CD14-positive monocyte (primary cell): Measurements from ENCODE around the gene CACNB4. TPM values are rescaled to one million over a fixed set of nuclear protein-coding genes. Genes with fewer than 3 reads are reported as not detected.

ENCODE experiments used
- DNase-seq, 3 donors: peaks; one replicate each; pipeline ENCODE4 v3.0.0-alpha.2; 2011 to 2022
- H2AFZ ChIP-seq: 2 replicates; pipeline ENCODE4 v1.6.0; 2012; ENCODE audit warnings: mild to moderate bottlenecking, low read depth, low read length, inconsistent platforms; ENCODE audit not compliant: insufficient read depth, poor library complexity, severe bottlenecking
- H3K27ac ChIP-seq, 2 donors: 1 replicate in 1 of 2; 2 replicates in 1 of 2; pipeline ENCODE4 v1.5.1; 2012 to 2013; ENCODE audit warnings: low read length in 2 of 2, control low read depth in 1 of 2, inconsistent platforms in 1 of 2, low read depth in 1 of 2, mild to moderate bottlenecking in 1 of 2
- H3K27me3 ChIP-seq, 2 donors: one replicate each; pipeline versions ENCODE4 v1.6.0 to v1.6.1; 2011 to 2013; ENCODE audit warnings: low read length in 2 of 2; ENCODE audit not compliant: control insufficient read depth in 2 of 2, insufficient read depth in 2 of 2
- H3K36me3 ChIP-seq, 2 donors: replicated peaks in 1 of 2; 1 replicate in 1 of 2; 2 replicates in 1 of 2; pipeline versions ENCODE4 v1.5.1 to v1.6.1; 2012 to 2013; ENCODE audit warnings: low read length in 2 of 2, control low read depth in 1 of 2, inconsistent platforms in 1 of 2, mild to moderate bottlenecking in 1 of 2; ENCODE audit not compliant: insufficient read depth in 2 of 2, control insufficient read depth in 1 of 2
- H3K4me1 ChIP-seq, 2 donors: 1 replicate in 1 of 2; 2 replicates in 1 of 2; pipeline versions ENCODE4 v1.5.1 to v1.6.1; 2012 to 2013; ENCODE audit warnings: low read length in 2 of 2, control low read depth in 1 of 2, inconsistent platforms in 1 of 2, mild to moderate bottlenecking in 1 of 2, moderate library complexity in 1 of 2; ENCODE audit not compliant: insufficient read depth in 2 of 2, control insufficient read depth in 1 of 2
- H3K4me2 ChIP-seq: replicated peaks from 2 replicates; pipeline ENCODE3; 2012; ENCODE audit warnings: low read length, moderate library complexity, mild to moderate bottlenecking; ENCODE audit not compliant: poor library complexity, severe bottlenecking; ENCODE audit errors: extremely low read depth
- H3K4me3 ChIP-seq, 3 experiments: fragments of 200-600 bp in 1 of 3; sonication (generic) in 1 of 3; replicated peaks in 1 of 3; 1 replicate in 2 of 3; 2 replicates in 1 of 3; pipeline ENCODE4 v1.5.1; 2011 to 2013; ENCODE audit warnings: low read length in 3 of 3, mild to moderate bottlenecking in 3 of 3, control low read depth in 2 of 3, low read depth in 2 of 3, inconsistent platforms in 1 of 3, moderate library complexity in 1 of 3
- H3K79me2 ChIP-seq: 2 replicates; pipeline ENCODE4 v1.6.0; 2012; ENCODE audit warnings: mild to moderate bottlenecking, control low read depth, inconsistent platforms, low read length, moderate library complexity; ENCODE audit not compliant: insufficient read depth
- H3K9ac ChIP-seq: 2 replicates; pipeline ENCODE4 v1.6.0; 2017; ENCODE audit warnings: low read length, mild to moderate bottlenecking; ENCODE audit not compliant: insufficient read depth, poor library complexity, severe bottlenecking
- H3K9me3 ChIP-seq, 2 donors: replicated peaks in 1 of 2; 1 replicate in 1 of 2; 2 replicates in 1 of 2; pipeline versions ENCODE4 v1.5.1 to v1.6.1; 2012 to 2013; ENCODE audit warnings: low read length in 2 of 2, control low read depth in 1 of 2; ENCODE audit not compliant: control insufficient read depth in 1 of 2, insufficient read depth in 1 of 2
- H4K20me1 ChIP-seq: 2 replicates; pipeline ENCODE4 v1.6.0; 2012; ENCODE audit warnings: mild to moderate bottlenecking, low read length, control low read depth, moderate library complexity; ENCODE audit not compliant: insufficient read depth
- H3K27ac Mint-ChIP-seq, 7 donors: one replicate each; pipeline ENCODE4 v1.8.0; 2020; ENCODE audit warnings: mild to moderate bottlenecking in 7 of 7, mixed read lengths in 7 of 7, moderate library complexity in 6 of 7, inconsistent platforms in 2 of 7
- H3K27me3 Mint-ChIP-seq, 3 donors: one replicate each; pipeline ENCODE4 v1.8.0; 2021 to 2022; ENCODE audit warnings: low read depth in 3 of 3, mild to moderate bottlenecking in 3 of 3, mixed read lengths in 3 of 3, moderate library complexity in 3 of 3, inconsistent platforms in 1 of 3
- H3K36me3 Mint-ChIP-seq, 2 donors: one replicate each; pipeline ENCODE4 v1.8.0; 2020; ENCODE audit warnings: mixed read lengths in 2 of 2, inconsistent platforms in 1 of 2, mild to moderate bottlenecking in 1 of 2
- H3K4me1 Mint-ChIP-seq: one replicate; pipeline ENCODE4 v1.8.0; 2020; ENCODE audit warnings: mild to moderate bottlenecking, mixed read lengths
- H3K4me3 Mint-ChIP-seq, 2 donors: one replicate each; pipeline ENCODE4 v1.8.0; 2020; ENCODE audit warnings: mild to moderate bottlenecking in 2 of 2, mixed read lengths in 2 of 2, moderate library complexity in 1 of 2
- H3K9me3 Mint-ChIP-seq, 7 donors: one replicate each; pipeline ENCODE4 v1.8.0; 2020 to 2022; ENCODE audit warnings: mixed read lengths in 7 of 7, mild to moderate bottlenecking in 6 of 7, moderate library complexity in 6 of 7, inconsistent platforms in 2 of 7
- WGBS: methylation state at CpG from one replicate; pipeline ENCODE4 v1.1.5; 2013; ENCODE audit warnings: missing lambda C conversion rate; ENCODE audit not compliant: insufficient coverage; 5-methylcytosine and 5-hydroxymethylcytosine counted together
- intact Hi-C, 2 donors: fragments of 100-400 bp; cut with micrococcal nuclease; formaldehyde crosslinking; loops; one replicate each; pipeline versions ENCODE4 v1.15.0 to v1.15.1; 2023
- polyA plus RNA-seq, 3 donors: library from polyadenylated mRNA; depleted of rRNA in 1 of 3; unstranded in 2 of 3; stranded (reverse) in 1 of 3; fragments of 300-500 nt in 2 of 3; fragments of >200 nt in 1 of 3; fragmentation: Illumina TruSeq in 2 of 3; gene quantifications; 1 replicate in 2 of 3; 2 replicates in 1 of 3; pipeline ENCODE4 v1.2.3, GENCODE V29; 2012 to 2021
- TF ChIP-seq, protein P1 (sequence below): fragments of 200-600 bp; IDR thresholded peaks from one replicate; pipeline ENCODE4 v1.8.0; 2022; ENCODE audit warnings: antibody characterized with exemption, mild to moderate bottlenecking

CACNB4 gene
- polyA plus RNA-seq, 3 donors, result 0.44 to 1.9 (median 1.1) TPM

DNA sequence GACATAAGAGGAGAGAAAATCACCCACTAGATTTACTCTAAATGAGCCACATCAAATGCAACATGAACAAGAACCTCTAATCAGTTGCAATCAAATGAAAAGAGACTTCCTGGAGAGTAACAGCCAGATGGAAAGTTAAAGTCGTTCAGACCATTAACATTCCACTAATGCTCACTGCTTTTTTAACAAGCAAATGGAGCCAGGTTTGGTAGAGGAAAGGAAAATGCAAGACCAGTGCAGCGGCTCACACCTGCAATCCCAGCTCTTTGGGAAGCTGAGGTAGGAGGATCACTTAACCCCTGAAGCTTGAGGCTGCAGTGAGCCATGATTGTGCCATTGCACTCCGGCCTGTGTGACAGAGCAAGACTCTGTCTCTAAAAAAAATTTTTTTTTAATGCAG lies 48.5 kb downstream of the CACNB4 start:
- no peak overlapping the region for H3K9ac ChIP-seq
- no peak overlapping the region for H2AFZ ChIP-seq
- H3K4me2 ChIP-seq, result no peak overlapping the region
- 83% methylated on average over 1 of the region's 3 CpGs for WGBS
- H3K79me2 ChIP-seq, result no peaks in the 10 kb centered on the region
- TF ChIP-seq, protein P1, sequence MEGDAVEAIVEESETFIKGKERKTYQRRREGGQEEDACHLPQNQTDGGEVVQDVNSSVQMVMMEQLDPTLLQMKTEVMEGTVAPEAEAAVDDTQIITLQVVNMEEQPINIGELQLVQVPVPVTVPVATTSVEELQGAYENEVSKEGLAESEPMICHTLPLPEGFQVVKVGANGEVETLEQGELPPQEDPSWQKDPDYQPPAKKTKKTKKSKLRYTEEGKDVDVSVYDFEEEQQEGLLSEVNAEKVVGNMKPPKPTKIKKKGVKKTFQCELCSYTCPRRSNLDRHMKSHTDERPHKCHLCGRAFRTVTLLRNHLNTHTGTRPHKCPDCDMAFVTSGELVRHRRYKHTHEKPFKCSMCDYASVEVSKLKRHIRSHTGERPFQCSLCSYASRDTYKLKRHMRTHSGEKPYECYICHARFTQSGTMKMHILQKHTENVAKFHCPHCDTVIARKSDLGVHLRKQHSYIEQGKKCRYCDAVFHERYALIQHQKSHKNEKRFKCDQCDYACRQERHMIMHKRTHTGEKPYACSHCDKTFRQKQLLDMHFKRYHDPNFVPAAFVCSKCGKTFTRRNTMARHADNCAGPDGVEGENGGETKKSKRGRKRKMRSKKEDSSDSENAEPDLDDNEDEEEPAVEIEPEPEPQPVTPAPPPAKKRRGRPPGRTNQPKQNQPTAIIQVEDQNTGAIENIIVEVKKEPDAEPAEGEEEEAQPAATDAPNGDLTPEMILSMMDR, result no peak
- no peaks in the 10 kb centered on the region for H3K9me3 Mint-ChIP-seq
- no peak overlapping the region for H3K27ac ChIP-seq
- no peaks in the 10 kb centered on the region for H3K27me3 ChIP-seq
- no peak overlapping the region for H3K4me3 Mint-ChIP-seq
- peaks cover 0 to 6% (median 0%) of the 10 kb centered on the region in 3 donors for H3K27me3 Mint-ChIP-seq
- H3K36me3 Mint-ChIP-seq, result no peaks in the 10 kb centered on the region
- H3K9me3 ChIP-seq, result no peaks in the 10 kb centered on the region
- peaks cover 69 to 70% of the 10 kb centered on the region in 2 donors for H3K4me1 ChIP-seq
- peaks cover 66% of the 10 kb centered on the region for H3K4me1 Mint-ChIP-seq
- H3K36me3 ChIP-seq, result no peaks in the 10 kb centered on the region
- intact Hi-C loops, result no loop called here
- DNase-seq, result no peak
- no peak overlapping the region for H3K4me3 ChIP-seq
- no peak overlapping the region for H3K27ac Mint-ChIP-seq
- H4K20me1 ChIP-seq, result no peaks in the 10 kb centered on the region

DNA sequence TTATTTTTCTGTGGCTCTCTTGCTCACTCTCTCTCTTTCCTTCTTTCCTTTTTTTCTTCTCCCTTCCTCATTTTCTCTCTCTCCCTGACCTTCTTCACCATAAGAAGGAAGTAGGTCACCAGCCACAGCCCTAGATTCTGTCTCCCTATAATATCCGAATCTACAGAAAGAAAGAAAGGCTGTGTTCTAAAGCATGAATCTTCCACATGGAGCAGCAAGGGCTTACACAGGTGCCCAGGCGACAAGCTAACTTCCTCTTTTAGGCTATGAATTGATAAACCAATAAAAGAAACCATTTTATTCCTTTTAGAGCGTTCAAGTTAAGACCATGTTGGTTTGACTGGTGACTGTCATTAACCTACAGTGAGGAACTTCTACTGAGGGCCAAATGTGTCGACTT lies 49.3 kb downstream of the CACNB4 start:
- peak overlapping the region in 1 of 3 experiments; percentile 49 for H3K4me3 ChIP-seq
- H3K27me3 Mint-ChIP-seq, result peaks cover 0 to 2% (median 0%) of the 10 kb centered on the region in 3 donors
- H3K27ac Mint-ChIP-seq, result peak overlapping the region; percentile 0 to 83 (median 47)
- H3K4me3 Mint-ChIP-seq, result peak overlapping the region; percentile 17 to 79
- peaks cover 61 to 62% of the 10 kb centered on the region in 2 donors for H3K4me1 ChIP-seq
- no peaks in the 10 kb centered on the region for H3K9me3 Mint-ChIP-seq
- no peaks in the 10 kb centered on the region for H3K36me3 Mint-ChIP-seq
- WGBS, result no CpG with 5 or more reads among the region's 4 CpGs
- intact Hi-C loops, result loop anchor here in 1 of 2 donors (5.0 kb wide), 1 partner anchor 48 kb away; the partner anchor contains the start of gene CACNB4
- H3K9me3 ChIP-seq, result no peaks in the 10 kb centered on the region
- peak in 2 of 3 donors; percentile 25 to 43 for DNase-seq
- no peaks in the 10 kb centered on the region for H4K20me1 ChIP-seq
- peak overlapping the region; percentile 44 for H3K4me2 ChIP-seq
- no peak overlapping the region for H3K27ac ChIP-seq
- no peaks in the 10 kb centered on the region for H3K36me3 ChIP-seq
- peaks cover 58% of the 10 kb centered on the region for H3K4me1 Mint-ChIP-seq
- no peaks in the 10 kb centered on the region for H3K27me3 ChIP-seq
- no peaks in the 10 kb centered on the region for H3K79me2 ChIP-seq
- TF ChIP-seq, protein P1, result no peak
- no peak overlapping the region for H3K9ac ChIP-seq
- peak overlapping the region; percentile 19 for H2AFZ ChIP-seq
